Peyer's patch (tissue), 4 donors: Measurements from ENCODE around the gene SLIT2.

Experiments
- CTCF ChIP-seq, 6 experiments: fragments of 450-650 bp in 4 of 6; fragments of 200-600 bp in 2 of 6; sonication (generic) in 1 of 6; IDR thresholded peaks; one replicate each; pipeline ENCODE4 v1.5.1; 2017 to 2019; ENCODE audit warnings: antibody characterized with exemption in 6 of 6, mild to moderate bottlenecking in 3 of 6, moderate library complexity in 1 of 6
- POLR2A ChIP-seq, 2 donors: fragments of 450-650 bp; IDR thresholded peaks; one replicate each; pipeline ENCODE4 v1.5.1; 2017; ENCODE audit warnings: antibody characterized with exemption in 2 of 2, mild to moderate bottlenecking in 2 of 2, moderate library complexity in 2 of 2

- no peak for TF ChIP-seq CTCF (IDR thresholded peaks at IDR 0.05)
- no peak for TF ChIP-seq POLR2A (IDR thresholded peaks at IDR 0.05)
Measured at GRCh38 chr4:20262221-20262620, 10.5 kb downstream of the SLIT2 start.
